OCI-LY7 (cell line): Measurements from ENCODE around the gene ITGB7. TPM values are rescaled to one million over a fixed set of nuclear protein-coding genes. Genes with fewer than 3 reads are reported as not detected.

ENCODE experiments used
- BruUV-seq: library from RNA; stranded (reverse); fragments of 400-500 nt; replicated peaks from 2 replicates; lab custom pipeline; 2021; lab: Mats Ljungman, UMichigan
- CTCF ChIA-PET: fragments of 300-600 bp; sonication (Branson Sonifier 250); formaldehyde crosslinking; loops from one replicate; lab custom pipeline; 2022; ENCODE audit warnings: antibody characterized with exemption; ENCODE audit not compliant: unreplicated experiment; lab: Charles Lee
- POLR2A ChIA-PET: fragments of 300-600 bp; sonication (Branson Sonifier 250); formaldehyde crosslinking; loops from one replicate; lab custom pipeline; 2022; ENCODE audit warnings: antibody characterized with exemption; lab: Charles Lee
- DNase-seq: peaks from one replicate; pipeline ENCODE4 v3.0.0-alpha.2; 2015; ENCODE audit warnings: low spot score
- H2AFZ ChIP-seq: fragments of 200-600 bp; sonication (generic), shearing (Covaris generic); 2 replicates; pipeline ENCODE4 v1.6.1; 2014; ENCODE audit warnings: mild to moderate bottlenecking, antibody characterized with exemption, low read length, moderate library complexity
- H3K27ac ChIP-seq: fragments of 200-600 bp; sonication (generic); 2 replicates; pipeline ENCODE4 v1.5.1; 2014; ENCODE audit warnings: mixed run types, low read depth, mild to moderate bottlenecking, moderate library complexity, low read length, inconsistent platforms; ENCODE audit not compliant: poor library complexity, severe bottlenecking
- H3K36me3 ChIP-seq: fragments of 200-600 bp; sonication (generic); 2 replicates; pipeline ENCODE4 v1.6.1; 2014; ENCODE audit warnings: mild to moderate bottlenecking, antibody characterized with exemption, low read length, moderate library complexity, mixed read lengths; ENCODE audit not compliant: insufficient read depth
- H3K4me1 ChIP-seq: fragments of 200-600 bp; sonication (generic); 2 replicates; pipeline ENCODE4 v1.5.1; 2014; ENCODE audit warnings: mild to moderate bottlenecking, low read length; ENCODE audit not compliant: insufficient read depth, poor library complexity, severe bottlenecking
- H3K4me2 ChIP-seq: fragments of 200-600 bp; sonication (generic); 2 replicates; pipeline ENCODE4 v1.6.1; 2014; ENCODE audit warnings: mild to moderate bottlenecking, low read length
- H3K4me3 ChIP-seq: fragments of 200-600 bp; sonication (generic); 2 replicates; pipeline ENCODE4 v1.5.1; 2014; ENCODE audit warnings: mild to moderate bottlenecking, low read depth, low read length; ENCODE audit not compliant: poor library complexity, severe bottlenecking
- H3K79me2 ChIP-seq: fragments of 200-600 bp; sonication (generic); 2 replicates; pipeline ENCODE4 v1.6.1; 2016; ENCODE audit warnings: low read depth, mild to moderate bottlenecking, low read length, moderate library complexity, mixed read lengths; ENCODE audit not compliant: insufficient read depth
- H3K9me2 ChIP-seq: fragments of 200-600 bp; sonication (generic); 2 replicates; pipeline ENCODE4 v1.6.1; 2016; ENCODE audit warnings: mild to moderate bottlenecking, low read length, mixed read lengths; ENCODE audit not compliant: insufficient read depth
- H3K9me3 ChIP-seq: fragments of 200-600 bp; sonication (generic); 2 replicates; pipeline ENCODE4 v1.6.1; 2014; ENCODE audit warnings: mild to moderate bottlenecking, mixed run types, low read length, mixed read lengths
- H4K20me1 ChIP-seq: fragments of 200-600 bp; sonication (generic); 2 replicates; pipeline ENCODE4 v1.6.1; 2014; ENCODE audit warnings: mild to moderate bottlenecking, antibody characterized with exemption, low read length, moderate library complexity, mixed read lengths; ENCODE audit not compliant: insufficient read depth
- CTCF ChIP-seq: fragments of 200-600 bp; sonication (generic); conservative IDR thresholded peaks from 2 replicates; pipeline ENCODE4 v1.5.1; 2014; ENCODE audit warnings: mild to moderate bottlenecking, antibody characterized with exemption, low read length, moderate library complexity, mixed read lengths
- EZH2phosphoT487 ChIP-seq: fragments of 200-600 bp; sonication (generic); IDR thresholded peaks from 2 replicates; pipeline ENCODE4 v1.6.1; 2018; ENCODE audit warnings: low read depth, borderline replicate concordance, mild to moderate bottlenecking, mixed run types, antibody characterized with exemption, low read length, moderate library complexity, mixed read lengths
- intact Hi-C: fragments of 100-400 bp; cut with micrococcal nuclease; formaldehyde crosslinking; loops from one replicate; pipeline ENCODE4 v1.10.0; 2022; ENCODE audit not compliant: unreplicated experiment
- total RNA-seq, 2 experiments: library from RNA; depleted of rRNA in 1 of 2; stranded (reverse); fragments of >200 nt in 1 of 2; shearing (Covaris generic) in 1 of 2; gene quantifications; 2 replicates each; pipeline ENCODE4 v1.2.3, GENCODE V29; 2014 to 2022

ITGB7 gene
- total RNA-seq, 2 experiments from 2014 or later = 51.7 to 207 TPM

GRCh38 chr12:53151039-53151438, 56.0 kb downstream of the ITGB7 start:
- H3K4me2 ChIP-seq = no peak overlapping the region
- ChIA-PET CTCF (no interaction called here), POLR2A (interaction anchor here (0.6 kb wide), 1 partner anchor 14 kb away, joined by 3 read pairs; no protein-coding TSS in a partner anchor)
- no peaks in the 10 kb centered on the region for H3K4me1 ChIP-seq
- no peak overlapping the region for H3K4me3 ChIP-seq
- no peak overlapping the region for H2AFZ ChIP-seq
- H3K36me3 ChIP-seq = no peaks in the 10 kb centered on the region
- TF ChIP-seq CTCF (no peak), EZH2phosphoT487 (no peak)
- H3K9me2 ChIP-seq = no peaks in the 10 kb centered on the region
- H4K20me1 ChIP-seq = no peaks in the 10 kb centered on the region
- H3K27ac ChIP-seq = no peak overlapping the region
- intact Hi-C loops = no loop called here
- no peak for DNase-seq
- no peaks in the 10 kb centered on the region for H3K9me3 ChIP-seq
- BruUV-seq = no TSS peak
- no peaks in the 10 kb centered on the region for H3K79me2 ChIP-seq

GRCh38 chr12:53147653-53148052, 59.4 kb downstream of the ITGB7 start:
- BruUV-seq = no TSS peak
- ChIA-PET POLR2A (no interaction called here), CTCF (no interaction called here)
- H4K20me1 ChIP-seq = no peaks in the 10 kb centered on the region
- no peaks in the 10 kb centered on the region for H3K9me2 ChIP-seq
- H3K27ac ChIP-seq = no peak overlapping the region
- H3K4me3 ChIP-seq = no peak overlapping the region
- intact Hi-C loops = no loop called here
- no peaks in the 10 kb centered on the region for H3K4me1 ChIP-seq
- no peak overlapping the region for H3K4me2 ChIP-seq
- no peak overlapping the region for H2AFZ ChIP-seq
- no peak for DNase-seq
- no peaks in the 10 kb centered on the region for H3K79me2 ChIP-seq
- H3K9me3 ChIP-seq = no peaks in the 10 kb centered on the region
- no peaks in the 10 kb centered on the region for H3K36me3 ChIP-seq
- no peak for TF ChIP-seq EZH2phosphoT487
- no peak for TF ChIP-seq CTCF

GRCh38 chr12:53147181-53147580, 59.9 kb downstream of the ITGB7 start:
- Histone ChIP-seq H3K27ac (no peak overlapping the region), H3K79me2 (no peaks in the 10 kb centered on the region), H2AFZ (no peak overlapping the region), H3K4me1 (no peaks in the 10 kb centered on the region), H3K9me3 (no peaks in the 10 kb centered on the region), H3K4me2 (no peak overlapping the region), H3K9me2 (no peaks in the 10 kb centered on the region), H3K4me3 (no peak overlapping the region), H3K36me3 (no peaks in the 10 kb centered on the region), H4K20me1 (no peaks in the 10 kb centered on the region)
- POLR2A ChIA-PET = no interaction called here
- CTCF ChIA-PET = no interaction called here
- TF ChIP-seq EZH2phosphoT487 (no peak), CTCF (no peak)
- no TSS peak for BruUV-seq
- DNase-seq = no peak
- intact Hi-C loops = no loop called here
